ENCODE measurements around the gene TMEM63A. TPM values are rescaled to one million over a fixed set of nuclear protein-coding genes. Genes with fewer than 3 reads are reported as not detected.

The TMEM63A gene
- total and polyA plus RNA-seq, 2 of the 13 experiments (the other 11 are each of a cell fraction or from before 2014, with no cell fraction given), result 23.9 to 53.3 TPM

DNA sequence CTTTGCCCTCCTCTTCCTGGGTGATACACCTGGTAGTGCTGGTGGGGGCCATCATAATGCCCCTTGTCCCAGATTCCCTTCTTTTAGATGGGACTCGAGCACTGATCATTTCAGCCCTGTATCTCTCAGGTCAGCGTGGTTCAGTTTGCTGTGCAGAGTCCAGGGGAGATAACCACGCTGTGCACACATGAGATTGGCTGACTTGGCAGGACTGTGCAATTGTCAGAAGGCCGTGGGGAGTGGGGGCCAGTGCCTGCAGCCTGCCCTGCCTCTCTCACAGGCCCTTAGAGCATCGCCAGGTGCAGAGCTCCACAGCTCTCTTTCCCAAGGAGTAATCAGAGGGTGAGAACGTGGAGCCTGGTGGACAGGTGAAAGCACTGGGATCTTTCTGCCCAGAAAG lies 57.1 kb downstream of the TMEM63A start (continued):
- TF ChIP-seq NR2F2 (IDR thresholded peaks at IDR 0.05; ENCODE audit: borderline replicate concordance, low read depth) (peak; percentile 58; the same call in 1 of the 2 replicates), KAT7 (CRISPR knock-in tag; IDR thresholded peaks at IDR 0.05; ENCODE audit: borderline replicate concordance) (no peak; the same call in 1 of the 2 replicates), MAFG (CRISPR knock-in tag; IDR thresholded peaks at IDR 0.05) (peak; percentile 73; the same call in 1 of the 2 replicates), PPARG (CRISPR knock-in tag; conservative IDR thresholded peaks at IDR 0.05) (peak; percentile 97), IRX3 (CRISPR knock-in tag; IDR thresholded peaks at IDR 0.05; ENCODE audit: borderline replicate concordance, low read depth) (no peak), PITX1 (CRISPR knock-in tag; IDR thresholded peaks at IDR 0.05) (peak; percentile 31; the same call in 1 of the 2 replicates), ZNF20 (CRISPR knock-in tag; IDR thresholded peaks at IDR 0.05) (no peak), HDAC6 (IDR thresholded peaks at IDR 0.05; ENCODE audit: low read depth, low read length) (no peak), ARHGAP35 (CRISPR knock-in tag; IDR thresholded peaks at IDR 0.05; ENCODE audit: borderline replicate concordance) (no peak), ATF7 (IDR thresholded peaks at IDR 0.05) (no peak), ATF7 (CRISPR knock-in tag; IDR thresholded peaks at IDR 0.05) (no peak), ZSCAN31 (CRISPR knock-in tag; IDR thresholded peaks at IDR 0.05; ENCODE audit: low read depth) (0 out of 2 replicates have a peak, but pooled peaks have one; percentile 59), HNRNPK (IDR thresholded peaks at IDR 0.05; ENCODE audit: low read depth, low read length, poor library complexity, severe bottlenecking) (no peak), ZNF547 (CRISPR knock-in tag; IDR thresholded peaks at IDR 0.05) (no peak), ZNF552 (CRISPR knock-in tag; IDR thresholded peaks at IDR 0.05; ENCODE audit: borderline replicate concordance) (no peak), ZFP90 (CRISPR knock-in tag; IDR thresholded peaks at IDR 0.05; ENCODE audit: borderline replicate concordance) (peak; percentile 73; the same call in 1 of the 2 replicates)
- TF ChIP-seq, protein P1, sequence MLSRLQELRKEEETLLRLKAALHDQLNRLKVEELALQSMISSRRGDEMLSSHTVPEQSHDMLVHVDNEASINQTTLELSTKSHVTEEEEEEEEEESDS (CRISPR knock-in tag; IDR thresholded peaks at IDR 0.05; ENCODE audit: borderline replicate concordance), result no peak
- TF ChIP-seq, protein P2, sequence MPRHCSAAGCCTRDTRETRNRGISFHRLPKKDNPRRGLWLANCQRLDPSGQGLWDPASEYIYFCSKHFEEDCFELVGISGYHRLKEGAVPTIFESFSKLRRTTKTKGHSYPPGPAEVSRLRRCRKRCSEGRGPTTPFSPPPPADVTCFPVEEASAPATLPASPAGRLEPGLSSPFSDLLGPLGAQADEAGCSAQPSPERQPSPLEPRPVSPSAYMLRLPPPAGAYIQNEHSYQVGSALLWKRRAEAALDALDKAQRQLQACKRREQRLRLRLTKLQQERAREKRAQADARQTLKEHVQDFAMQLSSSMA (CRISPR knock-in tag; IDR thresholded peaks at IDR 0.05), result no peak
- TF ChIP-seq, protein P3, sequence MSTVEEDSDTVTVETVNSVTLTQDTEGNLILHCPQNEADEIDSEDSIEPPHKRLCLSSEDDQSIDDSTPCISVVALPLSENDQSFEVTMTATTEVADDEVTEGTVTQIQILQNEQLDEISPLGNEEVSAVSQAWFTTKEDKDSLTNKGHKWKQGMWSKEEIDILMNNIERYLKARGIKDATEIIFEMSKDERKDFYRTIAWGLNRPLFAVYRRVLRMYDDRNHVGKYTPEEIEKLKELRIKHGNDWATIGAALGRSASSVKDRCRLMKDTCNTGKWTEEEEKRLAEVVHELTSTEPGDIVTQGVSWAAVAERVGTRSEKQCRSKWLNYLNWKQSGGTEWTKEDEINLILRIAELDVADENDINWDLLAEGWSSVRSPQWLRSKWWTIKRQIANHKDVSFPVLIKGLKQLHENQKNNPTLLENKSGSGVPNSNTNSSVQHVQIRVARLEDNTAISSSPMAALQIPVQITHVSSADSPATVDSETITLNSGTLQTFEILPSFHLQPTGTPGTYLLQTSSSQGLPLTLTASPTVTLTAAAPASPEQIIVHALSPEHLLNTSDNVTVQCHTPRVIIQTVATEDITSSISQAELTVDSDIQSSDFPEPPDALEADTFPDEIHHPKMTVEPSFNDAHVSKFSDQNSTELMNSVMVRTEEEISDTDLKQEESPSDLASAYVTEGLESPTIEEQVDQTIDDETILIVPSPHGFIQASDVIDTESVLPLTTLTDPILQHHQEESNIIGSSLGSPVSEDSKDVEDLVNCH (CRISPR knock-in tag; IDR thresholded peaks at IDR 0.05), result no peak
- TF ChIP-seq, protein P4, sequence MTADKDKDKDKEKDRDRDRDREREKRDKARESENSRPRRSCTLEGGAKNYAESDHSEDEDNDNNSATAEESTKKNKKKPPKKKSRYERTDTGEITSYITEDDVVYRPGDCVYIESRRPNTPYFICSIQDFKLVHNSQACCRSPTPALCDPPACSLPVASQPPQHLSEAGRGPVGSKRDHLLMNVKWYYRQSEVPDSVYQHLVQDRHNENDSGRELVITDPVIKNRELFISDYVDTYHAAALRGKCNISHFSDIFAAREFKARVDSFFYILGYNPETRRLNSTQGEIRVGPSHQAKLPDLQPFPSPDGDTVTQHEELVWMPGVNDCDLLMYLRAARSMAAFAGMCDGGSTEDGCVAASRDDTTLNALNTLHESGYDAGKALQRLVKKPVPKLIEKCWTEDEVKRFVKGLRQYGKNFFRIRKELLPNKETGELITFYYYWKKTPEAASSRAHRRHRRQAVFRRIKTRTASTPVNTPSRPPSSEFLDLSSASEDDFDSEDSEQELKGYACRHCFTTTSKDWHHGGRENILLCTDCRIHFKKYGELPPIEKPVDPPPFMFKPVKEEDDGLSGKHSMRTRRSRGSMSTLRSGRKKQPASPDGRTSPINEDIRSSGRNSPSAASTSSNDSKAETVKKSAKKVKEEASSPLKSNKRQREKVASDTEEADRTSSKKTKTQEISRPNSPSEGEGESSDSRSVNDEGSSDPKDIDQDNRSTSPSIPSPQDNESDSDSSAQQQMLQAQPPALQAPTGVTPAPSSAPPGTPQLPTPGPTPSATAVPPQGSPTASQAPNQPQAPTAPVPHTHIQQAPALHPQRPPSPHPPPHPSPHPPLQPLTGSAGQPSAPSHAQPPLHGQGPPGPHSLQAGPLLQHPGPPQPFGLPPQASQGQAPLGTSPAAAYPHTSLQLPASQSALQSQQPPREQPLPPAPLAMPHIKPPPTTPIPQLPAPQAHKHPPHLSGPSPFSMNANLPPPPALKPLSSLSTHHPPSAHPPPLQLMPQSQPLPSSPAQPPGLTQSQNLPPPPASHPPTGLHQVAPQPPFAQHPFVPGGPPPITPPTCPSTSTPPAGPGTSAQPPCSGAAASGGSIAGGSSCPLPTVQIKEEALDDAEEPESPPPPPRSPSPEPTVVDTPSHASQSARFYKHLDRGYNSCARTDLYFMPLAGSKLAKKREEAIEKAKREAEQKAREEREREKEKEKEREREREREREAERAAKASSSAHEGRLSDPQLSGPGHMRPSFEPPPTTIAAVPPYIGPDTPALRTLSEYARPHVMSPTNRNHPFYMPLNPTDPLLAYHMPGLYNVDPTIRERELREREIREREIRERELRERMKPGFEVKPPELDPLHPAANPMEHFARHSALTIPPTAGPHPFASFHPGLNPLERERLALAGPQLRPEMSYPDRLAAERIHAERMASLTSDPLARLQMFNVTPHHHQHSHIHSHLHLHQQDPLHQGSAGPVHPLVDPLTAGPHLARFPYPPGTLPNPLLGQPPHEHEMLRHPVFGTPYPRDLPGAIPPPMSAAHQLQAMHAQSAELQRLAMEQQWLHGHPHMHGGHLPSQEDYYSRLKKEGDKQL (CRISPR knock-in tag; IDR thresholded peaks at IDR 0.05; ENCODE audit: low read depth), result no peak
- TF ChIP-seq, protein P5, sequence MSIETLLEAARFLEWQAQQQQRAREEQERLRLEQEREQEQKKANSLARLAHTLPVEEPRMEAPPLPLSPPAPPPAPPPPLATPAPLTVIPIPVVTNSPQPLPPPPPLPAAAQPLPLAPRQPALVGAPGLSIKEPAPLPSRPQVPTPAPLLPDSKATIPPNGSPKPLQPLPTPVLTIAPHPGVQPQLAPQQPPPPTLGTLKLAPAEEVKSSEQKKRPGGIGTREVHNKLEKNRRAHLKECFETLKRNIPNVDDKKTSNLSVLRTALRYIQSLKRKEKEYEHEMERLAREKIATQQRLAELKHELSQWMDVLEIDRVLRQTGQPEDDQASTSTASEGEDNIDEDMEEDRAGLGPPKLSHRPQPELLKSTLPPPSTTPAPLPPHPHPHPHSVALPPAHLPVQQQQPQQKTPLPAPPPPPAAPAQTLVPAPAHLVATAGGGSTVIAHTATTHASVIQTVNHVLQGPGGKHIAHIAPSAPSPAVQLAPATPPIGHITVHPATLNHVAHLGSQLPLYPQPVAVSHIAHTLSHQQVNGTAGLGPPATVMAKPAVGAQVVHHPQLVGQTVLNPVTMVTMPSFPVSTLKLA (IDR thresholded peaks at IDR 0.05), result 0 out of 2 replicates have a peak, but pooled peaks have one; percentile 7

Data from HepG2 (cell line).